Measurements from ENCODE around the gene ESPNL.
"Not testable (repeated sequence)": the region's sequence is repeated elsewhere in the genome, so short reads cannot be mapped to it uniquely, and the experiment has no call there.

The ESPNL gene, protein sequence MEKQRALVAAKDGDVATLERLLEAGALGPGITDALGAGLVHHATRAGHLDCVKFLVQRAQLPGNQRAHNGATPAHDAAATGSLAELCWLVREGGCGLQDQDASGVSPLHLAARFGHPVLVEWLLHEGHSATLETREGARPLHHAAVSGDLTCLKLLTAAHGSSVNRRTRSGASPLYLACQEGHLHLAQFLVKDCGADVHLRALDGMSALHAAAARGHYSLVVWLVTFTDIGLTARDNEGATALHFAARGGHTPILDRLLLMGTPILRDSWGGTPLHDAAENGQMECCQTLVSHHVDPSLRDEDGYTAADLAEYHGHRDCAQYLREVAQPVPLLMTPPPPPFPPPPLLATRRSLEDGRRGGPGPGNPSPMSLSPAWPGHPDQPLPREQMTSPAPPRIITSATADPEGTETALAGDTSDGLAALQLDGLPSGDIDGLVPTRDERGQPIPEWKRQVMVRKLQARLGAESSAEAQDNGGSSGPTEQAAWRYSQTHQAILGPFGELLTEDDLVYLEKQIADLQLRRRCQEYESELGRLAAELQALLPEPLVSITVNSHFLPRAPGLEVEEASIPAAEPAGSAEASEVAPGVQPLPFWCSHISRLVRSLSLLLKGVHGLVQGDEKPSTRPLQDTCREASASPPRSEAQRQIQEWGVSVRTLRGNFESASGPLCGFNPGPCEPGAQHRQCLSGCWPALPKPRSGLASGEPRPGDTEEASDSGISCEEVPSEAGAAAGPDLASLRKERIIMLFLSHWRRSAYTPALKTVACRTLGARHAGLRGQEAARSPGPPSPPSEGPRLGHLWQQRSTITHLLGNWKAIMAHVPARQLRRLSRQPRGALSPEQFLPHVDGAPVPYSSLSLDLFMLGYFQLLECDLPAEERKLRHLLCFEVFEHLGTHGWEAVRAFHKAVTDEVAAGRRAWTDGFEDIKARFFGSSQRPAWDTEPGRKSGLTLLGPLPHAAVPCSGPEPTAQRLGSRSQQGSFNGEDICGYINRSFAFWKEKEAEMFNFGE

DNA sequence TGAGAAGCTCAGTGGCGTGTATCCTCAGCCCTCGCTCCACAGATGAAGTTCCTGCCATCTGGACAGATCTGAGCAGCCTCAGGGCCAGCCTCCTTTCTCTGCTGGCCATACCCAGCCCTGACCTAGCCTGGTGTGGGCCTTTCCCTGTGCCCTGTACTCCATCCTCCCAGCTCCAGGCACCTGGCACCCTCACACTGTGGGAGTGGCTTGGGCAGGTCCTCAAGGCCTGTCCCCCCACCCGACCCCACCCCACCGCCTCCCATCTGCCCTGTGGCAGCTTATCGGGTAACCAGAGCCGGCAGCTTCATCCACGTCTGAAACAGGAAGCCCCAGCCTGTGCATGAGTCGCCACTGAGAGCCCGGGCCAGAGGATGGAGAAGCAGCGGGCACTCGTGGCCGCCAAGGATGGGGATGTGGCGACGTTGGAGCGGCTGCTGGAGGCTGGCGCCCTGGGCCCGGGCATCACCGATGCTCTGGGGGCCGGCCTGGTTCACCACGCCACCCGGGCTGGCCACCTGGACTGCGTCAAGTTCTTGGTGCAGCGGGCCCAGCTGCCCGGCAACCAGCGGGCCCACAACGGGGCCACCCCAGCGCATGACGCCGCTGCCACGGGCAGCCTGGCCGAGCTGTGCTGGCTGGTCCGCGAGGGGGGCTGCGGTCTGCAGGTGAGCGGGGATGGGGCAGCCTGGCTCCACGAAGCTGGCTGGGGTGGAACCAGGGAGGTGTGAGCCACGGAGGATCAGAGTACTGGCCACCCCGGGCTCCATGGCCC is at the start of gene ESPNL:
Gene ESPNL, plus strand, starts transcription at position 292 of the 772 bp plus-strand sequence. Its CDS starts 80 bp downstream, at position 372.
- DNase-seq: no peak

DNA sequence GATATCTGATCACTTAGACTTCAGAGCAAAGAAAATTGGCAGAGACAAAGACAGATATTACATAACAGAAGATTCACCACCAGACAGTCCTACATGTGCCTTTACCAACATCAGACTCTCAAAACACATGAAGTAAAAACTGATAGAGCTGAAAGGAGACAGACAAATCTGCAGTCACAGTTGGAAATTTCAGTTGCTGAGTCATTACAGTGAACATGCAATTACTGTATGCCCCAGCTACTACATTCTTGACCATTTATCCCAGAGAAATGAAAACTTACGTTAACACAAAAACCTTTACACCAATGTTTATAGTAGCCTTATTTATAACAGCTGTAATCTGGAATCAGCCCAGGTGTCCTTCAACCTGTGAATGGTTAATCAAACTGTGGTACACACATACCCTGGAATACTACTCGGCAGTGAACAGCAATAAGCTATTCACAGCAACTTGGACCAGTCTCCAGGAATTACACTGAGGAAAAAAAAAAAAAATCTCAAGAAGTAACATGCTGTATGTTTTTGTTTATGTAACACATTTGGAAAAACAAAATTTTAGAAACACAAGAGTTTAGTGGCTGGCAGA is 46.9 kb upstream of the ESPNL start:
- peak; percentile 6 for DNase-seq

DNA sequence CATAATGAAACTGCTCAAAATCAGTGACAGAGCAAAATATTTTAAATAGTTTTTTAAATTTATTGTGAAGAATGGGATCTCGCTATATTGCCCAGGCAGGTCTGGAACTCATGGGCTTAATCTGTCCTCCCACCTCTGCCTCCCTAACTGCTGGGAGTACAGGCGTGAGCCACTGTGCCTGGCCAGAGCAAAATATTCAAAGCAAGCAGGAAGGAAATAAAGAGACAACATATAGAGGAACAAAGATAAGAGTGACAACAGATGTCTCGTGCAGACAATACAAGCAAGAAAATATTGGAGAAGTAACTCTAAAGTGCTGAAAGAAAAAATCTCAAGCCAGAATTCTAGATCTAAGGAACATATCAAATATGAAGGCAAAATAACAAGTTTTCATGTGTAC is 44.3 kb upstream of the ESPNL start:
- DNase-seq: no peak

DNA sequence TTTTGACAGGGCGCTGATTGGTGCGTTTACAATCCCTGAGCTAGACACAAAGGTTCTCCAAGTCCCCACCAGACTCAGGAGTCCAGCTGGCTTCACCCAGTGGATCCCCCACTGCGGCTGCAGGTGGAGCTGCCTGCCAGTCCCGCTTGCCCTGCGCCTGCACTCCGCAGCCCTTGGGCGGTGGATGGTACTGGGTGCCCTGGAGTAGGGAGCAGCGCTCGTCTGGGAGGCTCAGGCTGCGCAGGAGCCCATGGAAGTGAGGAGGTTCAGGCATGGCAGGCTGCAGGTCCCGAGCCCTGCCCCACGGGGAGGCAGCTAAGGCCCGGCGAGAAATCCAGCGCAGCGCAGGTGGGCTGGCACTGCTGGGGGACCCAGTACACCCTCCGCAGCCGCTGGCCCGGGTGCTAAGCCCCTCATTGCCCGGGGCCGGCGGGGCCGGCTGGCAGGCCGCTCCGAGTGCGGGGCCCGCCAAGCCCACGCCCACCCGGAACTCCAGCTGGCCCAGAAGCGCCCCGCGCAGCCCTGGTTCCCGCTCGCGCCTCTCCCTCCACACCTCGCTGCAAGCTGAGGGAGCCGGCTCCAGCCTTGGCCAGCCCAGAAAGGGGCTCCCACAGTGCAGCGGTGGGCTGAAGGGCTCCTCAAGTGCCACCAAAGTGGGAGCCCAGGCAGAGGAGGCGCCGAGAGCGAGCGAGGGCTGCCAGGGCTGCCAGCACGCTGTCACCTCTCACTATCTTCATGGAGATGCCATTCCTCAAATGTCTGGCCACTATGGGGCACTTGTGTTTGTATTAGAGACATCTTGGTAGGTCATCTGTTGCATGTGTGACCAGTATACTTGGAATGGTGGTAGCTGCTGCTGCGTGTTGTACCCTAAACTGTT is 42.2 kb upstream of the ESPNL start:
- DNase-seq: not testable (repeated sequence)

DNA sequence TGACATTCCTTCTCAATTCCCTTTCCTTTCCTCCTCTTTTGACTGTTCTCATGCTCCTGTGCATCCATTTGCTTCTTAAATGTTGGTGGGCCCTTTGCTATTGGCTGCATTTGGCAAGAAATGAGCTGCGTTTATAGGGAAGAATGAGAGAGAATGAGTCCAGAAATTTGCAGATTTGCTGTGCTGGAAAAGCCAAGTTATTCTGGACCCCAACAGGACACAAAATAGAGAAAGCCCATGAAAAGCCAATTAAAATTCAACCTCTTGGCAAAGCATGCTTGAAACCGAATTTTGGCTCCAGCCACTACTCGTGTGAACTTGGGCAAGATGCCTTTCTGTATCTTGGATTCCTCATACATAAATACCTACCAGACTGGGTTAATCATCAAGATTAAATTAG is 40.6 kb upstream of the ESPNL start:
- no peak for DNase-seq

DNA sequence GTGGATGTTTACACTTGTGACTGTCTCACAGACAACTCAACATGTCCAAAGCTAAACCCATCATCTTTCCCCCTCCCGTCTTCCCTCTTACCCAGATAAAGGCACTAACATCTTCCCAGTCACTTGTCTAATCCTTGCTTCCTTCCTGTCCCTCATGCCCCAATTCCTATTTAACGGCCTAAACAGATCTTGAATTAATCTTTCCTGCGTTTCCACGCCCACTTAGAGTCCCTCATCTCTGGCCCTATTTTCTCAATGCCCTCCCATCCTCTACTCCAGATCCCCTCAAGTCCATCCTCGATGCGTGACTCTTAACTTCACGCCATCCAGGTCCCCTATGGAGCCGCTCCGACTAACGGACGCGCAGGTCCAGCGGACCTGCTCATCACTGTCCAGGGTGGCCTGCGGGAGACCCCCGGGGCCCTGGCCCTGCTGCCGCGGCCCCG is 40.0 kb upstream of the ESPNL start:
- peak; percentile 24 for DNase-seq

DNA sequence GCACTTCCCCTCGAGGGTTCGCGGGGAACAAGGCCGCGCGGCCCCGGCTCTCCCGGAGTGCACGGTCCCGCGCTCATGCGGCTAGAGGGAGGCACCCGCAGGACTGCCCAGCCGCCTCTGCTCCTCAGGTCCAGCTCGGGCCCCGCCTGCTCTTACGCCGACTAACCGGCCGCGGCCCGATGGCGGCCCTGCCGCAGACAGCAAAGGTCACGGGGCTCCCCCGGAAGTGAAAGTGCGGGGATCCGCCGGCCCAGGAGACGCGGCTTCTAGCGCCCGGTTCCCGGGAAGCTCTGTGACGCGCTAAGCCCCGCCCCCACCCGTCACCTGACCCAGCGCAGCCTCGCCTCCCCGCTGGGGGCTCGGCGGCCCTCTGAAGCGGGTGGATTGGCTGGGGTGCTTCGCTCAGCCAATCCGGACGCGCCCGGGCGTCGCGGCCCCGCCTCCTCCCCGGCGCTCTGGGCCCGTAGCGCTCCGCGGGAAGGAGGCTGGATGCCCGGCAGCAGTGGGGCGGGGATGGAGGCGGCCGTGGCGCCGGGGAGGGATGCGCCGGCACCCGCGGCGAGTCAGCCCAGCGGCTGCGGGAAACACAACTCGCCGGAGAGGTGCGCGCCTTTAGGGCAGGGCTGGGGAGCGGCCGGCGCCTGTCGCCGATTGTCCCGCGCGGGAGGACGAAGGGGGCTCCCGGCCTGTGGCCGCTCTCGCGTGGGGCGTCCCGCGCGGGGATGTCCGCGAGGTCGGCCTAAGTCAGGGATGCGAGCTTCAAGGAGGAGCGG is 39.4 kb upstream of the ESPNL start, which contains the start of gene SCLY:
Gene SCLY, plus strand, starts transcription at position 460 of the 773 bp plus-strand sequence. Its CDS starts 54 bp downstream, at position 514.
- DNase-seq: peak; percentile 98

DNA sequence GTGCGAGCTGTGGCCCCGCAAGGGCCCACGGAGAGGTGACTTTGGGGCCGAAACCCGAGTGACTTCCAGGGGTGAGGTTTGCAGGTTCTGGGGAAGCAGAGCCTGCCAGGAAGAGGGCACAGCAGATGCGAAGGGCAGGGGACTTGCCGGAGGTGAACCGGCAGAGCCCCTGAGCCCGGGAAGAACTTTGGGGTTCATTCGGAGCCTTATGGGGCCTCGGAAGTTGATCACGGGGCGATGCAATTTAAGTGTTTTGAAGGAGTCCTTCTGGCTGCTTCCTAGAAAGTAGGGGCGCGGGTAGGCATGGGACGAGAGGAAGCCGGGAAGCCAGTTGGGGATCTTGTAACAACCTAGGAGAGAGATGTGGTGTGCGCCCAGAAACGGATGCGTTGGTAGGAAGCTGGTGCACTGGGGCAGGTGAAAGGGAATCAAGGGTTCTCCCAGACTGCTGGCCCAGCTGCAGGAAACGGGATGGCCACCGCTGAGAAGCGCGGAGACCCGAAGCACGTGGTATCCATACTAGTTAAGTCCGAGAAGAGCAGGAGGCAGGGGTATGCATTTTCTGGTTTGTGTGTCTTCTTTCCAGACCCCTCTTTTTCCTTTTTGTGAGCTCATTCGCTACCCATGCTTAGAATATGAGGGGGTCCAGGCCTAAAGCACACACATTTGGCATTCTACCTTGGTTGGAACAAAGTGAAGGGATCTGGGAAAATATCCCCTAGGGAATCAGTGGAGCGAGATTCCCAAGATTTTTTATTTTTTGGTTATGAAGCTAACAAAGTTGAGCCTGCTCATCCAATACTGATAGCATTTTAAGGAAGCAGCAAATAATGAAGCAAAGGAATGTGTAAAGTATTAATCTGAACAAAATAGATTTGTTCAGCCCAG is 38.6 kb upstream of the ESPNL start:
- DNase-seq: peak; percentile 35

DNA sequence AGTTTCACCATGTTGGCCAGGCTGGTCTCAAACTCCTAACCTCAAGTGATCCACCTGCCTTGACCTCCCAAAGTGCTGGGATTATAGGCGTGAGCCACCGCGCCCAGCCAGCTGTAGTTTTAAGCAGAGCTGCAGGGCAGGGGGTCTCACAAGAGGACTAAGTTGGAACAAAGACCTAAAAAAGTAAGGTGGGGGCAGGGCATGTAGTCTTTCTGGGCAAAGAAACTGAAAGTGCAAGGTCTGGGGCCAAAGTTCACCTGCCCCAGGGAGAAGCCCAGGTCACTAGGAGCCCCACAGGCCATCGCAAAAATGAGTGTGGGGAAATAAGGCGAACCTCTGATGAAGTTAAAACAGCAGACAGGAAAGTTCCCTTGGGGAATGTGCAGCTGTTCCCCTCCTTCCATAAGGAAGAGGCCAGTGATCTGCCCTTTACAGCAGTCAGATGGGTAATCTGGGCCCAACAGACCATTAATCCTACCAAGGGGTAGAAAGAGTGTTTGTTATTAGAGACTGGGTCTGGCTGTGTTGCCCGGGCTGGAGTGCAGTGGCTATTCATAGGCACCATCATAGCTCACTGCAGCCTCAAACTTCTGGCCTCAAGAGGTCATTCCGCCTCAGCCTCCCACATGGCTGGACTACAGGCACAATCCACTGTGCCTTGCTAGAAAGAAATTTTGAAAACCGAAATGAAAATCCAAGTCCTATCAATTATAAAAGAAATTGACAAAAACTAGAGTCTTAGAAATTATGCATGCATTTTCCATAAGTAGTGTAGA is 36.5 kb upstream of the ESPNL start:
- DNase-seq: no peak

DNA sequence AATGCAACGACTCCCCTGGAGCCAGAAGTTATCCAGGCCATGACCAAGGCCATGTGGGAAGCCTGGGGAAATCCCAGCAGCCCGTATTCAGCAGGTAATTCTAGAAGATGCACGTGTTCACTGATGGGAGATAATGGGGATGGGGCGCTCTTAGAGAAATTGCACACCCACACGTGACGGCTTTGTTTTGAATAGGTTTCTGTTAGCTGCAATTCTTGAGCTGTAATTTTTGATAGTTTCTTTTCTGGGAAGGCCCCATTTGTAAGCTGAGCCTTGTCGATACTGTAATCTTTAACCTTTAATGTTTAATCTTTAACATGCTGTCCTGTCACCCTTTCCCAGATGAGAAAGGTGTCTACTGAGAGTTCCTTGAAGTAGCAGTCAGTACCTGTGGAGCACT is 35.8 kb upstream of the ESPNL start:
- no peak for DNase-seq

DNA sequence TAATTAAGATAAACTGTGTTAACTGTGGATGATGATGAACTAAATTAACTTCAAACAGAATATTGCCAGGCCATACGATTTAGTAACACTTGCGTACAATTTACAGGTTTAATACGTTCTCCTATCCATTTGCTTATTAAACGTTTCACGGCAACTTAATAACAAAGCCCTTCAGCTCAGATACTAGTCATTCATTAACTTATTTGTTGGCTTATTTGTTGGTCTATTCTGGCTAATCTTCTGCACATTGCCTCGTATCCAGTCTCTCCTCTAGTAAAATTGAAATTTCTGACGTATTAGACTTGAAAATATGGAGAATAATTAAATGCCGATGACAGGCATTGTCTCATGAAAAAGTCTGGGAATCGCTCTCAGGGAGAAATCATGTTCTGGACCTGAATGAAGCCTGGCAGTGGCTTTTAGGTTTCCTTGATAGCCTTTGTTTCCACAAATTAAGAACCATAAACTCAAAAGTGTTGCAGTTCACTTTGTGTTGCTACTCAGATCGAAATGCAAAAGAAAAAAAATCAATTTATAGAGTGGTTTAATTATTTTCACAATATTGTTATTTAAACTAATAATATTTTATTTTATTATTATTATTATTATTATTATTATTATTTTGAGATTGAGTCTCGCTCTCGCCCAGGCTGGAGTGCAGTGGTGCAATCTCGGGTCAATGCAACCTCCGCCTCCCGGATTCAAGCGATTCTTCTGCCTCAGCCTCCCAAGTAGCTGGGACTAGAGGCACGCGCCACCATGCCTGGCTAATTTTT is 34.9 kb upstream of the ESPNL start:
- no peak for DNase-seq

DNA sequence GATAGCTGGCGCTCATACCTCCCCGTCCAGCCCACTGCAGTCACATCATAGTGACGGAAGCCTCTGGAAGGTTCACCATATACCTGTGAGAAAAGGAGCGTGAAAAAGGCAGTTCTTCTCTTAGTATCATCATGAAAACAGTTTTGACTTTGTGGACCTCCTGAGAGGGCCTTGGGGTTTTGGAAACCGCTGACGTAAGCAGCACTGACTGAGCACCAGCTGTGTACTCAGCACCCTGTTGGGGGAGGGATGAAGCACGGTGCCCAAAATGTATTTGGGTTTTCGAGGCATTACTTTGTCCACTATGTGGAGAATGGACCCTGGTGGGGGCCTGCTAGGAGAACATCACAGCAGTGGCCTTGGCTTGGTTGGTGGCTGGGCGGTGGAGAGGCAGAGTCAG is 33.9 kb upstream of the ESPNL start:
- DNase-seq: no peak

DNA sequence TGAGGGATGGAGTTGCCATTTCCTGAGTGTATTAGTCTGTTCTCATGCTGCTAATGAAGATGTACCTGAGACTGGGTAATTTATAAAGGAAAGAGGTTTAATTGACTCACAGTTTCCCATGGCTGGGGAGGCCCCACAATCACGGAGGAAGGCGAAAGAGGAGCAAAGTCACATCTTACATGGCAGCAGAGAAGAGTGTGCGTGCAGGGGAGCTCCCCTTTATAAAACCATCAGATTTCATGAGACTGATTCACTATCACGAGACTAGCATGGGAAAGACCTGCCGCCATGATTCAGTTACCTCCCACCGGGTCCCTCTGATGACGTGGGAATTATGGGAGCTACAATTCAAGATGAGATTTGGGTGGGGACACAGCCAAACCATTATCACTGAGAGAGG is 33.4 kb upstream of the ESPNL start:
- not testable (repeated sequence) for DNase-seq

DNA sequence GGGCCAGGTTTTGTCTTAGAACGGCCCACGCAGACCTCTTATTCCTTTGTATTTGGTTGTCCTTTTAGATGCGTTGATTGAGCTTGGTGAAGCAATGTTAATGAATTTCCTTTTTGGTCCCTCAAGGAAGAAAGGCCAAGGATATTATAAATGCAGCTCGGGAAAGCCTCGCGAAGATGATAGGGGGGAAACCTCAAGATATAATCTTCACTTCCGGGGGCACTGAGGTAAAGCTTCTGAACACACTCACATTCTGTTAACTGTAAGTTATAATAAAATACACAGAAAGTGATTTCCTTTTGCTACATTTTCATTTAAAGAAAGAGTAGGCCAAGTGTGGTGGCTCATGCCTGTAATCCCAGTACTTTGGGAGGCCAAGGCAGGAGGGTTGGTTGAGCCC is 32.2 kb upstream of the ESPNL start:
- no peak for DNase-seq

DNA sequence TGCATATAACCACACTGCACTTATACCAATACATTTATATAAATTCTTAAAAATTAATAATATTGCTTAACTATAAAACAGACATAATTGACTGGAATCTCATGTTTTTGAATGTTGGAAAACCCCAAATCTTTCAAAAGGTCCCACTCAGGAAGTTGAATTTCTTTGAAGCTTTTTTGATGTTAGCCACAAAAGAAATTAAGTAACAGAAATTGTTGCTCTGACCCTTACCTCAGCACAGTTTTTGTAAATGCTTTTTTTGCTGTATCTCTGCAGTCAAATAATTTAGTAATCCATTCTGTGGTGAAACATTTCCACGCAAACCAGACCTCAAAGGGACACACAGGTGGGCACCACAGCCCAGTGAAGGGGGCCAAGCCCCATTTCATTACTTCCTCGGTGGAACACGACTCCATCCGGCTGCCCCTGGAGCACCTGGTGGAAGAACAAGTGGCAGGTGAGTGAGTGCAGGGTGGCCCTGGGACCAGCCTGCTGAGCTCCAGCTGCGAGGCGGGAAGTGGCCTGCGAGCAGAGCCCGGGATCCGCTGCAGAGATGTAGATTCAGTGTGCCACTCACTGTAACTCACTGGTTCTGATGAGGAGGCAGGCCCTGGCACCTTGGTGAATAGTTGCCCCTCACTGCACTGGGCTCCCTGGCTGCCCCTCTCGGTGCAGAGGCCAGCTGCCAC is 31.0 kb upstream of the ESPNL start:
- DNase-seq: no peak

DNA sequence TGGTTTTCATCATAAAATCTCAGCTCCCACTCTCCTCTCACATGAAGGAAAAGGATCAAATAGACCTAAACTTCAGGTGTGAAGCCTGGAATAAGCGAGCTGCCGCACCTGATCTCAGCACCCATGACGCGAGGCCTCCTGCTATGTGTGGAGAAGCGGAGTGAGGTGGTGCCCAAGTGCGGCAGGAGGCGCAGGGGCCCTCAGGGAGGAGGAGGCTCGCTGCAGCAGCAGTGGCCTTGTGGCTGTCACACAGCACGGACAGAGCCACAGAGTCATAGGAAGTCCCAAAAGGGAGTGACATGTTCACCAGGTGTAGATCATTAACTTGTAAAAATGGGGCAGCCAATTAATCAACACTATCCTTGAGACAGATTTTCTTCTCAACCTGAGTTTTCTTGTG is 30.3 kb upstream of the ESPNL start:
- no peak for DNase-seq

DNA sequence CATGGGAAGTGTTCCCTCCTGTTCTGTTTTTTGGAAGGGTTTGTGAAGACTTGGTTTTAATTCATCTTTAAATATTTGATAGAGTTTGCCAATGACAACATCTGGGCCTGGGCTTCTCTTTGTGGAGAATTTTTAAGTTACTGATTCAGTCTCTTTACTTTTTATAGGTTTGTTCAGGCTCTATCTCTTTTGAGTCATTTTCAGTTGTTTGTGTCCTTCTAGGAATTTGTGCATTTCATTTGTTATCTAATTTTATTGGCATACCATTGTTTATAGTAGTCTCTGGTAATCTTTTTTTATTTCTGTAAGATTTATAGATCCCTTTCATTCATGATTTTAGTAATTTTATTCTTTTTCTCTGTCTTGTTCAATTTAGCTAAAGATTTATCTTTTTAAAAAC is 24.7 kb upstream of the ESPNL start:
- DNase-seq: no peak

All from fibroblast of skin of right biceps (primary cell).